ENCODE measurements around the gene PNPO. TPM values are rescaled to one million over a fixed set of nuclear protein-coding genes. Genes with fewer than 3 reads are reported as not detected.
"Not testable (repeated sequence)": the region's sequence is repeated elsewhere in the genome, so short reads cannot be mapped to it uniquely, and the experiment has no call there.

PNPO gene
- total RNA-seq, 1 donor from 2014 or later = 8.2 TPM

GRCh38 chr17:47927821-47928400, 13.5 kb upstream of the PNPO start:
- no peak for DNase-seq (ENCODE audit: low spot score)
- H3K9me3 Mint-ChIP-seq (ENCODE audit: low read depth) = no peaks in the 10 kb centered on the region
- no peaks in the 10 kb centered on the region for H3K4me1 Mint-ChIP-seq (ENCODE audit: low read depth)
- no peak for TF ChIP-seq CTCF (IDR thresholded peaks at IDR 0.05)
- H3K4me3 Mint-ChIP-seq (ENCODE audit: unreplicated experiment) = no peak overlapping the region
- no peaks in the 10 kb centered on the region for H3K27me3 Mint-ChIP-seq (ENCODE audit: low read depth)
- no peak overlapping the region for H3K27ac Mint-ChIP-seq (ENCODE audit: unreplicated experiment)
- H3K36me3 Mint-ChIP-seq (ENCODE audit: low read depth) = peaks cover 27% of the 10 kb centered on the region

GRCh38 chr17:47928415-47928814, 13.0 kb upstream of the PNPO start:
- H3K36me3 Mint-ChIP-seq (ENCODE audit: low read depth) = peaks cover 22% of the 10 kb centered on the region
- no peaks in the 10 kb centered on the region for H3K9me3 Mint-ChIP-seq (ENCODE audit: low read depth)
- H3K27ac Mint-ChIP-seq (ENCODE audit: unreplicated experiment) = no peak overlapping the region
- H3K4me3 Mint-ChIP-seq (ENCODE audit: unreplicated experiment) = no peak overlapping the region
- no peak for TF ChIP-seq CTCF (IDR thresholded peaks at IDR 0.05)
- no peak for DNase-seq (ENCODE audit: low spot score)
- H3K27me3 Mint-ChIP-seq (ENCODE audit: low read depth) = no peaks in the 10 kb centered on the region
- H3K4me1 Mint-ChIP-seq (ENCODE audit: low read depth) = no peaks in the 10 kb centered on the region

- Mint-ChIP-seq H3K4me1 (ENCODE audit: low read depth) (no peaks in the 10 kb centered on the region), H3K27me3 (ENCODE audit: low read depth) (no peaks in the 10 kb centered on the region), H3K27ac (ENCODE audit: unreplicated experiment) (no peak overlapping the region), H3K9me3 (ENCODE audit: low read depth) (no peaks in the 10 kb centered on the region), H3K36me3 (ENCODE audit: low read depth) (peaks cover 17% of the 10 kb centered on the region), H3K4me3 (ENCODE audit: unreplicated experiment) (no peak overlapping the region)
- DNase-seq (ENCODE audit: low spot score) = no peak
- TF ChIP-seq CTCF (IDR thresholded peaks at IDR 0.05) = no peak
These were observed 12.0 kb upstream of the PNPO start for GRCh38 chr17:47929218-47930000.

- Mint-ChIP-seq H3K36me3 (ENCODE audit: low read depth) (peaks cover 8% of the 10 kb centered on the region), H3K4me3 (ENCODE audit: unreplicated experiment) (no peak overlapping the region), H3K9me3 (ENCODE audit: low read depth) (no peaks in the 10 kb centered on the region), H3K4me1 (ENCODE audit: low read depth) (peaks cover 4% of the 10 kb centered on the region), H3K27ac (ENCODE audit: unreplicated experiment) (no peak overlapping the region), H3K27me3 (ENCODE audit: low read depth) (no peaks in the 10 kb centered on the region)
- no peak for DNase-seq (ENCODE audit: low spot score)
- TF ChIP-seq CTCF (IDR thresholded peaks at IDR 0.05) = no peak
These were observed 9.5 kb upstream of the PNPO start for GRCh38 chr17:47931848-47932247.

- Mint-ChIP-seq H3K27ac (ENCODE audit: unreplicated experiment) (no peak overlapping the region), H3K4me3 (ENCODE audit: unreplicated experiment) (no peak overlapping the region), H3K4me1 (ENCODE audit: low read depth) (peaks cover 4% of the 10 kb centered on the region), H3K27me3 (ENCODE audit: low read depth) (no peaks in the 10 kb centered on the region), H3K9me3 (ENCODE audit: low read depth) (no peaks in the 10 kb centered on the region), H3K36me3 (ENCODE audit: low read depth) (no peaks in the 10 kb centered on the region)
- no peak for TF ChIP-seq CTCF (IDR thresholded peaks at IDR 0.05)
- DNase-seq (ENCODE audit: low spot score) = no peak
These were observed 6.5 kb upstream of the PNPO start for GRCh38 chr17:47934856-47935255.

GRCh38 chr17:47935468-47935867, 5.9 kb upstream of the PNPO start:
- H3K4me1 Mint-ChIP-seq (ENCODE audit: low read depth); H3K9me3 Mint-ChIP-seq (ENCODE audit: low read depth); H3K36me3 Mint-ChIP-seq (ENCODE audit: low read depth); H3K4me3 Mint-ChIP-seq (ENCODE audit: unreplicated experiment); H3K27ac Mint-ChIP-seq (ENCODE audit: unreplicated experiment); DNase-seq (ENCODE audit: low spot score); H3K27me3 Mint-ChIP-seq (ENCODE audit: low read depth): not testable (repeated sequence)
